A673 (cell line): Measurements from ENCODE around the gene SDS.

Experiments used
- CTCF ChIP-seq: fragments of 300-800, 200-600 bp; sonication (generic); conservative IDR thresholded peaks from 2 replicates; pipeline ENCODE4 v1.5.1; 2017; ENCODE audit warnings: low read depth, mild to moderate bottlenecking, antibody characterized with exemption, low read length, moderate library complexity, mixed read lengths
- EZH2 ChIP-seq: fragments of 200-600 bp; sonication (generic); IDR thresholded peaks from 2 replicates; pipeline ENCODE4 v1.6.1; 2017; ENCODE audit warnings: borderline replicate concordance, low read depth, mild to moderate bottlenecking, mixed read lengths, antibody characterized with exemption, low read length; ENCODE audit not compliant: poor library complexity, severe bottlenecking

GRCh38 chr12:113440947-113441782 lies 37.5 kb upstream of the SDS start:
- TF ChIP-seq EZH2 (no peak), CTCF (no peak)
